ENCODE measurements around the gene IL6ST. TPM values are rescaled to one million over a fixed set of nuclear protein-coding genes. Genes with fewer than 3 reads are reported as not detected.

The IL6ST gene
- total RNA-seq, 1 donor from 2014 or later = 76.2 TPM

- H3K9ac ChIP-seq (ENCODE audit: low read depth in 1 of 3, low read length in 3 of 3) = no peak overlapping the region
- no peaks in the 10 kb centered on the region for H3K27me3 ChIP-seq (ENCODE audit: control insufficient read depth in 3 of 3, insufficient read depth in 3 of 3, low read length in 3 of 3)
Measured at GRCh38 chr5:55917402-55918086, 77.2 kb downstream of the IL6ST start.

GRCh38 chr5:55916986-55917385, 77.8 kb downstream of the IL6ST start:
- Histone ChIP-seq H3K27me3 (ENCODE audit: control insufficient read depth in 3 of 3, insufficient read depth in 3 of 3, low read length in 3 of 3) (no peaks in the 10 kb centered on the region), H3K9me3 (ENCODE audit: control insufficient read depth in 3 of 3, low read length in 3 of 3) (no peaks in the 10 kb centered on the region), H3K4me3 (ENCODE audit: low read length in 3 of 3) (no peak overlapping the region), H3K27ac (ENCODE audit: low read depth, low read length) (no peak overlapping the region), H3K4me1 (ENCODE audit: control insufficient read depth in 3 of 3, insufficient read depth in 3 of 3, low read length in 3 of 3) (no peaks in the 10 kb centered on the region), H3K36me3 (ENCODE audit: control insufficient read depth in 3 of 3, insufficient read depth in 3 of 3, low read length in 3 of 3) (no peaks in the 10 kb centered on the region), H3K9ac (ENCODE audit: low read depth in 1 of 3, low read length in 3 of 3) (no peak overlapping the region)

More at GRCh38 chr5:55917402-55918086, 77.2 kb downstream of the IL6ST start:
- Histone ChIP-seq H3K4me3 (ENCODE audit: low read length in 3 of 3) (no peak overlapping the region), H3K36me3 (ENCODE audit: control insufficient read depth in 3 of 3, insufficient read depth in 3 of 3, low read length in 3 of 3) (no peaks in the 10 kb centered on the region), H3K27ac (ENCODE audit: low read depth, low read length) (no peak overlapping the region), H3K4me1 (ENCODE audit: control insufficient read depth in 3 of 3, insufficient read depth in 3 of 3, low read length in 3 of 3) (no peaks in the 10 kb centered on the region), H3K9me3 (ENCODE audit: control insufficient read depth in 3 of 3, low read length in 3 of 3) (no peaks in the 10 kb centered on the region)

DNA sequence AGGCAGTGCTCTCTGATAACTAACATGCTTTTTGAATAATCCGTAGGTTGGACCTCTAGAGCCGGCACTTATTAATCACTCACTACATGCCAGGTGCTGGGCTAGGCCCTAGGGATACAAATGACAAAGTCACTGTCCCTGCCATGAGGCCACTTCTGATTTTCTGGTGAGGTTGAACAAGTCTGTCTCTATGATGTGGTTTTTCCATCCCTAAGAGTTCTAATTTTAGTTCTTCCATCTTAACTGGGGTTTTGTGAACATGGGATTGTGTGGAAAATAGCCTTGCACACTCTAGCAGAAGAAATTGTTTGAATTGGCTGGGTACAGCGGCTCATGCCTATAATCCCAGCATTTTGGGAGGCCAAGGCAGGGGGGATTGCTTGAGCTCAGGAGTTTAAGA, 79.0 kb downstream of the IL6ST start:
- Histone ChIP-seq H3K9me3 (ENCODE audit: control insufficient read depth in 3 of 3, low read length in 3 of 3) (no peaks in the 10 kb centered on the region), H3K27me3 (ENCODE audit: control insufficient read depth in 3 of 3, insufficient read depth in 3 of 3, low read length in 3 of 3) (no peaks in the 10 kb centered on the region), H3K4me1 (ENCODE audit: control insufficient read depth in 3 of 3, insufficient read depth in 3 of 3, low read length in 3 of 3) (no peaks in the 10 kb centered on the region), H3K27ac (ENCODE audit: low read depth, low read length) (no peak overlapping the region), H3K4me3 (ENCODE audit: low read length in 3 of 3) (no peak overlapping the region), H3K9ac (ENCODE audit: low read depth in 1 of 3, low read length in 3 of 3) (no peak overlapping the region), H3K36me3 (ENCODE audit: control insufficient read depth in 3 of 3, insufficient read depth in 3 of 3, low read length in 3 of 3) (no peaks in the 10 kb centered on the region)

GRCh38 chr5:55914971-55915370, 79.8 kb downstream of the IL6ST start:
- no peaks in the 10 kb centered on the region for H3K27me3 ChIP-seq (ENCODE audit: control insufficient read depth in 3 of 3, insufficient read depth in 3 of 3, low read length in 3 of 3)

GRCh38 chr5:55913466-55914413, 81.0 kb downstream of the IL6ST start:
- Histone ChIP-seq H3K9me3 (ENCODE audit: control insufficient read depth in 3 of 3, low read length in 3 of 3) (no peaks in the 10 kb centered on the region), H3K27me3 (ENCODE audit: control insufficient read depth in 3 of 3, insufficient read depth in 3 of 3, low read length in 3 of 3) (no peaks in the 10 kb centered on the region), H3K4me1 (ENCODE audit: control insufficient read depth in 3 of 3, insufficient read depth in 3 of 3, low read length in 3 of 3) (no peaks in the 10 kb centered on the region), H3K4me3 (ENCODE audit: low read length in 3 of 3) (no peak overlapping the region), H3K9ac (ENCODE audit: low read depth in 1 of 3, low read length in 3 of 3) (no peak overlapping the region), H3K36me3 (ENCODE audit: control insufficient read depth in 3 of 3, insufficient read depth in 3 of 3, low read length in 3 of 3) (no peaks in the 10 kb centered on the region), H3K27ac (ENCODE audit: low read depth, low read length) (no peak overlapping the region)

More at GRCh38 chr5:55914971-55915370, 79.8 kb downstream of the IL6ST start:
- Histone ChIP-seq H3K9me3 (ENCODE audit: control insufficient read depth in 3 of 3, low read length in 3 of 3) (no peaks in the 10 kb centered on the region), H3K36me3 (ENCODE audit: control insufficient read depth in 3 of 3, insufficient read depth in 3 of 3, low read length in 3 of 3) (no peaks in the 10 kb centered on the region), H3K4me3 (ENCODE audit: low read length in 3 of 3) (no peak overlapping the region), H3K9ac (ENCODE audit: low read depth in 1 of 3, low read length in 3 of 3) (no peak overlapping the region), H3K27ac (ENCODE audit: low read depth, low read length) (no peak overlapping the region), H3K4me1 (ENCODE audit: control insufficient read depth in 3 of 3, insufficient read depth in 3 of 3, low read length in 3 of 3) (no peaks in the 10 kb centered on the region)

- Histone ChIP-seq H3K36me3 (ENCODE audit: control insufficient read depth in 3 of 3, insufficient read depth in 3 of 3, low read length in 3 of 3) (peaks cover 0 to 2% (median 0%) of the 10 kb centered on the region in 3 donors), H3K9me3 (ENCODE audit: control insufficient read depth in 3 of 3, low read length in 3 of 3) (no peaks in the 10 kb centered on the region), H3K27me3 (ENCODE audit: control insufficient read depth in 3 of 3, insufficient read depth in 3 of 3, low read length in 3 of 3) (no peaks in the 10 kb centered on the region), H3K9ac (ENCODE audit: low read depth in 1 of 3, low read length in 3 of 3) (no peak overlapping the region), H3K4me3 (ENCODE audit: low read length in 3 of 3) (no peak overlapping the region), H3K27ac (ENCODE audit: low read depth, low read length) (no peak overlapping the region), H3K4me1 (ENCODE audit: control insufficient read depth in 3 of 3, insufficient read depth in 3 of 3, low read length in 3 of 3) (no peaks in the 10 kb centered on the region)
Measured at GRCh38 chr5:55911784-55912653, 82.7 kb downstream of the IL6ST start.

GRCh38 chr5:55908804-55909203, 86.0 kb downstream of the IL6ST start:
- Histone ChIP-seq H3K9ac (ENCODE audit: low read depth in 1 of 3, low read length in 3 of 3) (no peak overlapping the region), H3K9me3 (ENCODE audit: control insufficient read depth in 3 of 3, low read length in 3 of 3) (no peaks in the 10 kb centered on the region), H3K4me1 (ENCODE audit: control insufficient read depth in 3 of 3, insufficient read depth in 3 of 3, low read length in 3 of 3) (peaks cover 6 to 14% (median 10%) of the 10 kb centered on the region in 3 donors), H3K27me3 (ENCODE audit: control insufficient read depth in 3 of 3, insufficient read depth in 3 of 3, low read length in 3 of 3) (no peaks in the 10 kb centered on the region), H3K27ac (ENCODE audit: low read depth, low read length) (no peak overlapping the region), H3K36me3 (ENCODE audit: control insufficient read depth in 3 of 3, insufficient read depth in 3 of 3, low read length in 3 of 3) (peaks cover 0 to 2% (median 0%) of the 10 kb centered on the region in 3 donors), H3K4me3 (ENCODE audit: low read length in 3 of 3) (no peak overlapping the region)

DNA sequence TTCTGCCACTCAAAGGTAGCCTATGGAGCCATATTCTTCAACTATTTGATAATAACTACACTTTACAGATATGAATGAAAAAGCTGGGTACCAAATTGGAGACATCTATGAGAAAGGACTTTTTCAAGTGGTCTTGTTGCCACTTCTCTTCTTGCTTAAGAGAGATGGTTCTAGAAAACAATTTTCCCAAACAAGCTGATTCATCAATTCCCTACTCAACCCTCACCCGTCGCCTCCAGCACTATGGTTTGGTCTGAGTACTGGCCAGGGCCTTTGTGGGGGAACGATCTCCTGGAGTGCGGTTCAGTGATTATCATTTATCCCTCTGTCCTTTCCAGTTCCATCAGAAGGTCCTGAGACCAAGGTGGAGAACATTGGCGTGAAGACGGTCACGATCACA, 86.8 kb downstream of the IL6ST start:
- Histone ChIP-seq H3K9me3 (ENCODE audit: control insufficient read depth in 3 of 3, low read length in 3 of 3) (no peaks in the 10 kb centered on the region), H3K36me3 (ENCODE audit: control insufficient read depth in 3 of 3, insufficient read depth in 3 of 3, low read length in 3 of 3) (peaks cover 0 to 2% (median 0%) of the 10 kb centered on the region in 3 donors), H3K9ac (ENCODE audit: low read depth in 1 of 3, low read length in 3 of 3) (no peak overlapping the region), H3K27me3 (ENCODE audit: control insufficient read depth in 3 of 3, insufficient read depth in 3 of 3, low read length in 3 of 3) (no peaks in the 10 kb centered on the region), H3K4me1 (ENCODE audit: control insufficient read depth in 3 of 3, insufficient read depth in 3 of 3, low read length in 3 of 3) (peaks cover 10 to 20% (median 17%) of the 10 kb centered on the region in 3 donors), H3K4me3 (ENCODE audit: low read length in 3 of 3) (no peak overlapping the region), H3K27ac (ENCODE audit: low read depth, low read length) (no peak overlapping the region)

GRCh38 chr5:55905251-55905650, 89.5 kb downstream of the IL6ST start:
- Histone ChIP-seq H3K4me3 (ENCODE audit: low read length in 3 of 3) (no peak overlapping the region), H3K27ac (ENCODE audit: low read depth, low read length) (no peak overlapping the region), H3K4me1 (ENCODE audit: control insufficient read depth in 3 of 3, insufficient read depth in 3 of 3, low read length in 3 of 3) (peaks cover 10 to 20% (median 17%) of the 10 kb centered on the region in 3 donors), H3K9ac (ENCODE audit: low read depth in 1 of 3, low read length in 3 of 3) (no peak overlapping the region), H3K36me3 (ENCODE audit: control insufficient read depth in 3 of 3, insufficient read depth in 3 of 3, low read length in 3 of 3) (peaks cover 0 to 2% (median 0%) of the 10 kb centered on the region in 3 donors), H3K9me3 (ENCODE audit: control insufficient read depth in 3 of 3, low read length in 3 of 3) (no peaks in the 10 kb centered on the region), H3K27me3 (ENCODE audit: control insufficient read depth in 3 of 3, insufficient read depth in 3 of 3, low read length in 3 of 3) (no peaks in the 10 kb centered on the region)

All from skeletal muscle tissue (tissue), 4 donors.